NCI-H2081 (cell line): Measurements from ENCODE around the gene DCAF12.
"Not testable (repeated sequence)": the region's sequence is repeated elsewhere in the genome, so short reads cannot be mapped to it uniquely, and the experiment has no call there.

ENCODE experiments used
- DNase-seq, 2 experiments: peaks; one replicate each; lab custom pipeline; 2025; lab: John Stamatoyannopoulos, UW

The DCAF12 gene

GRCh38 chr9:34069831-34070230 lies 56.7 kb downstream of the DCAF12 start:
- DNase-seq = no peak

- DNase-seq = no peak
These were observed 61.0 kb downstream of the DCAF12 start for GRCh38 chr9:34065541-34065940.

DNA sequence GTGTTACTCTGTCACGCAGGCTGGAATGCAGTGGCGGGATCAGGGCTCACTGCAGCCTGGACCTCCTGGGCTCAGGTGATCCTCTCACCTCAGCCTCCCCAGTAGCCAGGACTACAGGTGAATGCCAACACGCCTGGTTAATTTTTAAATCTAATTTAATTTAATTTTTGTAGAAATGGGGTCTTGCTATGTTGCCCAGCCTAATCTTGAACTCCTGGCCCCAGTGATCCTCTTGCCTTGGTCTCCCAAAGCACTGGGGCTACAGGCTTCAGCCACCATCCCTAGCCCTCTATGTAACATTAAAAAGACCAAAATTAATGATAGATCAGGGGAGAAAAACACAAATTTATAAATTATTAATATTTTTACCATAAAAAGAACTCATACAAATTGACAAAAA lies 66.5 kb downstream of the DCAF12 start:
- no peak for DNase-seq

DNA sequence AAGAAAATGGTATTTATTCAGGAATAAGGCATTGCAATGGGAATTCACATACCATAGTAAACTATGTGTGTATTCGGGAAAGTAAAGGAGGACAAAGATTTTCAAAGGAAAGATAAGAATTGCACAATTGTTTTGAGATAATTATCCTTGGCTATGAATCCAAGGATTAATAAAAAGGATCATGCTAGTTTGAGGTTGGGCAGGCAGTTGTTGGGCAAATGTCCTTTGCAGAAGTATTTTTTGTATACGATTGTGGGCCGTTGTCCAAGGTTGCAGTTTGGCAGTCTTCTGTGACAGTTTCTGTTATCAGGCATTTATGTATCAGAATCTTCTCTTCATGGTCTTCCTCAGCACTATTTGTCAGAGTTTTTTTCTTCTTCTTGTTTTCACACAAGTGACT lies 67.2 kb downstream of the DCAF12 start:
- no peak for DNase-seq

DNA sequence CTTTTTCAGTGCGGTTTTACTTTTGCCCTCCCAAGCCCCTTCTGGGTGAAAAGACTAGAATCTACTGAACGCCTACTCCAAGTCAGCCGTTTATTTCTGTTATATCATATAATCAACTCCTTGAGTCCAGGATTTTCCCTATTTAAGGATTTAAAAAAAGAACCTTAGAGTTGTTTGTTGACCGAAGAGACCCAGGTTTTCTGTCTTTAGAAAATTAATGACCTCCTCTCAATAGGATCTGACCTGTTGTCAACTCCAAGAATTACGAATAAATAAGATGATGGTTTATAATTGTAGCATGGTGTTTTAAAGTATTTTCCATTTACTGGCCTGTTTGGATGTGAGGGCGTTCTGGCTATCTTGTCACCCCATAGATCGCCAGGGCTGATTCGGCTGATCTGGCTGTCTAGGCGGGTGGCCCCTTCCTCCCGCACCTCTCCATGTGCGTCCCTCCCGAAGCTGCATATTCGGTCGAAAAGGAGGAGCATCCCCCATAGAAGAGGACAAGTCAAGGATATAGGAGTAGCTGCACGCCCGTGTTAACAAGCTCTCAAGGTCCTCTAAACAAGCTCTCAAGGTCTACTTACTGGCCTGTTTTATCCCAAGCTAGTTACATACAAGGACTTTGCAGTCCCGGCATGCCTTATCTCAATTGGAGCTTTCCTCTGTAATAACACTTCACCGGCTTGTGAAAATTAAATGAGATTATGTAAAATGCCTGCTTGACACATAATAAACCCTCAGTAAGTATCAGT lies 76.7 kb downstream of the DCAF12 start:
- no peak for DNase-seq

DNA sequence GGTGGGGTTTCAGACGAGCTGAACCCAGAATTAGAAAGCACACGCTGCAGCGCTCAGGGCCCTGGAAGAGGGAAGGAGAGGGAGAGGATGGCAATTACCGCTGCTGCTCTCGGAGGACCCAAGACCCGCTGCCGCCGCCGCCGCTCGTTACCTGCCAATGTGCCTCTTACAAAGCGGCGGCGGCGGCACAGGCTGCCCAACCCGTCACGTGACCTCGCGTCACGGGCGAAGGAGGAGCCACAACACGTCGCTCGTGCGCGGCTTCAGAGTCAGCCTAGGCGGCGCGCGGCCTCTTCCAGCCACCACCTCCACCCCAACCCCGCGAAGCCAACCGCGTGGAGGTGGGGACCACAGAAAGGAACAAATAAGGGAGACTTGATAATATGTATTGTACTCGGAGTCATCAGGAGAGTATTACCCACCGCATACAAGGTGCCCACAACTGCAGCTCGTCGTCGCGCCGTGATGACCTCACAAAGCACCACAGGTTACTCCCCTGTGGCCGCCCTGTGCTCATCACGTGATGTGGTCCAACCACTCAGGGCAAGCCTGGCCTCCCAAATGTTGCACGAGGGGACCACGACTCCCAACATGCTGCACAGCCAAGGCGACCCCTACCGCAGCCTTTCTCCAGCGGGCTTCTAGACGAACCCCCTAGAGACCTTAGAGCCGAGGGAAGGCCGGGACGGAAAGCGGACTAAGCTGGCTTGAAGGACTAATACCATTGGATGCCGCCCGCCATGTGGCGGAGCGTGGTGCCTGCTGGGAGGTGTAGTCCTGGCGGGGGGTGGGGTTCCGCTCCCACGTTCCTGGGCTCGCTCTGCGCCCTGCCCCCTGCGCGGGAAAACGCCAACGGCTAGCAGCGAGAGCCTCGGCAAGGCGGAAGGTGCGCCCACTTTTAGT lies 77.5 kb downstream of the DCAF12 start, which contains the start of gene UBAP2:
UBAP2 (minus strand) TSS at position 161 of the 903 bp plus-strand sequence. CDS start 31,739 bp downstream, outside the sequence.
- DNase-seq = peak; percentile 96 to 98

DNA sequence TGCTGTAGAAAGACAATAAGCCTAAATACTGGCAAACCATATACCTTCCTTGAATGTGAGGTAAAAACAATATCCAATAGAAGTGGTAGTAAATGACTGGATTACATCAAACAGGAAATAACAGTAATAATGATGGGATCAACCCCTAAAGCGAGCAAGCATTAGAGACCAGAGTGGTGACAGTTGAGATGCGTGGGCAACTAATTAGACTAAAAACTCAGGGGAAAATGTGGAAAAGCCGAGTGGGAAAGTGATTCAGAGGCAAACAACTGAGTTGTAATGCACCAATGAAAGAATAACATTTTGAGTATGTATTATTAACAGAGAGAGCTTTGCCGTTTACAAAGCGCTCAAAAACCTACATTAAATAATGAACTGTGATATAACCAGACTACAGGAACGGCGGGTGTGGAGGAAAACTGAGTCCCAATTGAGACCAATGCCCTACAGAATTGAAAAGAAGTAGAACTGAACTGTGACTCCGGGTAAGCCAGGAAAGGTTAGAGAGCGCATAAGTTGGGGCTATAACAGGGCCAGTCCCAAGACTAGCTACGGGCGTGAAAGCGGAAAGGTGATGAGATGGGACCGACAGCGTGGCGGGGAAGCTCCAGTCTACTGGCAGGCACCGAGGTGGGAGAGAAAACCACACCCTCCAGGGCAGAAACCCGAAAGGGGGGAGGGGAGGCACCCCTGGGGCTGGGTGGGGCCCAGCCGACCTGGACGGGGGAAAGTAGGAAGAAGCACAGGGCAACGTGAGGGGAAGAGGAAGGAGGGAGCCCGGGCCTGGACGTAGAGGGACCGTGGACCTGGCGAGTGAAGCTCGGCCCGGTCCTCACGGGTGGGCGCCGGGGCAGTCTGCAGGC lies 78.4 kb downstream of the DCAF12 start:
- peak; percentile 48 to 68 for DNase-seq

DNA sequence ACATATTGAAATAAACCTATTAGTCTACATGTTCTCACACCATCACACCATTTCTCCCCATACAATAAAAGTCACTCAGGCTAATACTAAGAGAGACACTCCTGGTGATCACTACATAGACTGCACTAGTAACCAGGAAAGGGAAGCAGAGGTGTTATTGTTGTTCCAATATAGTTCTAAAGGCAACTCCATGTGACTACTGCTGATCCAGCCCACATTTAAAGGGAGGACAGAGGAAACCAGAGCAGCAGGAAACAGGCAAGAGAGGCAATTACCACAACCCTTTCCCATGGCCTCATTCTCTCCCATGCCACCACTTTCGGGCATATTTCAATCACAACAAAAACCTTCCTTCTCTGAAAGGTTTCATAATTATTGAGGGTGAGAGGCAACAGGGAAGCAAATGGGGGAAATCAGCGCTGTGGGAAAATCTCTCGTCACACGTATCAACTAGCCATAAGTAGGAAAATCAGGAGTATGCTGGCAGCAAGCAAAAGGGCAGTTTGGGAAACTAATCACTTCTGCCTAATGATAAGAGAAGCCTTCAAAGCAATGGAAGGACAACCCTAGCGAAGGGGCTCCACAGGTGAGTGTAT lies 79.6 kb downstream of the DCAF12 start:
- peak; percentile 50 to 65 for DNase-seq

DNA sequence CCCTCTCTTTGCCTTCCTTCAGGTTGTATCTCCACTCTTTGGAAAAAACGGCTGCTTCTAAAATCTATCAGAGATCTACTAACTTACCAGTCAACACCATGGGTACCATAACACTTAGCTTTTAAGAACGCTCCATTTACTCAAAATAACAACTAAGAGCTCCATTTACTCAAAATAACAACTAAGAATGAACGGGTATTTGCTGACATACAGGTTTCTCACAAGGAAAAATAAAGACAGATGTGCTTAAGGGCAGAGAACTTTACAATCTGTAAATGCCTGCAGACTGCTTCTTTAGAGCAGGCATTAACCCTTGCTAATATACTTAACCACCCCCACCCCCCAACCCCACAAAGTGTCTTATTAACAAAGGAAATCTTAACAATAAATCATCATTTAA lies 80.6 kb downstream of the DCAF12 start:
- DNase-seq = no peak

DNA sequence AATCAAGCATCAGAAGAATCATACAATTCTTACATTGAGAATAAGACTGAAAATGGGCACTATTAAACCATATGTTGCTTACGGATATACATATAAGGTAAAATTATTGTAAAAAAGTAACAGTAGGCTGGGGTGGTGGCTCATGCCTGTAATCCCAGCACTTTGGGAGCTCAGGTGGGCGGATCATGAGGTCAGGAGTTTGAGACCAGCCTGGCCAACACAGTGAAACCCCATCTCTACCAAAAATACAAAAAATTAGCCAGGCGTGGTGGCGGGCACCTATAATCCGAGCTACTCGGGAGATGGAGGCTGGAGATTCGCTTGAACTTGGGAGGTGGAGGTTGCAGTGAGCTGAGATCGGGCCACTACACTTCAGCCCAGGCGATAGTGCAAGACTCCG lies 84.4 kb downstream of the DCAF12 start:
- not testable (repeated sequence) for DNase-seq

DNA sequence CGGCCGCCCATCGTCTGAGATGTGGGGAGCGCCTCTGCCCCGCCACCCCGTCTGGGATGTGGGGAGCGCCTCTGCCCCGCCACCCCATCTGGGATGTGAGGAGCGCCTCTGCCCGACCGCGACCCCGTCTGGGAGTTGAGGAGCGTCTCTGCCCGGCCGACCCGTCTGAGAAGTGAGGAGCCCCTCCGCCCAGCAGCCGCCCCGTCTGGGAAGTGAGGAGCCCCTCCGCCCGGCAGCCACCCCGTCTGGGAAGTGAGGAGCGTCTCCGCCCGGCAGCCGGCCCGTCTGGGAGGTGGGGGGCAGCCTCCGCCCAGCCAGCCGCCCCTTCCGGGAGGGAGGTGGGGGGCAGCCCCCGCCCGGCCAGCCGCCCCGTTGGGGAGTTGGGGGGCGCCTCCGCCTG lies 87.6 kb downstream of the DCAF12 start:
- not testable (repeated sequence) for DNase-seq

DNA sequence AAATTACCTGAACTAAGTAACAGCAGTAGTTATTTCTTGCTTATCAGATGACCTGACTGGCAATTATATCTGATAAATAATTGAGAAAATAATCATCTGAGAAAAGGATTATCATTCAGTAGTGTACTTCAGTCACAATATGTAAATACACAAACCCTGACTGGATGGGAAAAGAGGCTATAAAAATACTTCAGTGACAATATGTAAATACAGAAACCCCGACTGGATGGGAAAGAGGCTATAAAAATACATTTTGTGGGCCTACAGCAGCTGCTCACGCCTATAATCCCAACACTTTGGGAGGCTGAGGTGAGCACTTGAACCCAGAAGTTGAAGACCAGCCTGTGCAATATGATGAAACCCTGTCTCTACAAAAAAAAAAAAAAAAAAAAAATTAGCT lies 88.9 kb downstream of the DCAF12 start:
- DNase-seq = no peak

DNA sequence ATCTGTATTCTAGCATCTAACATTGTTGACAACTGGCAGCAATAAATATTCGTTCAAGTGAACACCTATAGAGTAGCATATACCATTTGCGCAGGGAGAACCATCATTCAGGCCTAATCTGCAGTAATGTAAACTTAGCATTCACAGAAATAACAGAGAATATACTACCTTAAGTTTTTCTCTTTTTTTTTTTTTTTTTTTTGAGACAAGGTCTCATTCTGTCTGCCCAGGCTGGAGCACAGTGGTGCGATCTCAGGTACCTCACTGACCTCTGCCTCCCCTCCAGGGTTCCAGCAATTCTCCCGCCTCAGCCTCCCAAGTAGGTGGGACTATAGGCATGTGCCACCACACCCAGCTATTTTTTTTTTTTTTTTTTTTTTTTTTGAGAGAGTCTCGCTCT lies 89.9 kb downstream of the DCAF12 start:
- DNase-seq = no peak
